Activated CD4-positive, alpha-beta T cell treated with anti-CD3 and anti-CD28 coated beads, Interleukin-2, Interleukin-4, amounts not matched to agents 100 ng/mL and 50 ng/mL, durations not matched to agents 16 hours and 8 hours (primary cell): Measurements from ENCODE around the gene FARP1.

Experiments used
- DNase-seq: peaks from one replicate; pipeline ENCODE4 v3.0.0-alpha.2; 2020; ENCODE audit warnings: low spot score

The FARP1 gene

GRCh38 chr13:98332222-98332621 is 189.3 kb downstream of the FARP1 start:
- DNase-seq: no peak

GRCh38 chr13:98332691-98333090 is 189.8 kb downstream of the FARP1 start:
- DNase-seq: no peak

GRCh38 chr13:98333486-98333885 is 190.6 kb downstream of the FARP1 start:
- no peak for DNase-seq

GRCh38 chr13:98334620-98335205 is 191.8 kb downstream of the FARP1 start:
- no peak for DNase-seq

- DNase-seq: no peak
Measured at GRCh38 chr13:98335721-98336120, 192.8 kb downstream of the FARP1 start.

- DNase-seq: no peak
Measured at GRCh38 chr13:98338310-98338709, 195.4 kb downstream of the FARP1 start.

- no peak for DNase-seq
Measured at GRCh38 chr13:98339684-98340425, 197.0 kb downstream of the FARP1 start.

- DNase-seq: no peak
Measured at GRCh38 chr13:98342953-98343352, 200.1 kb downstream of the FARP1 start.

GRCh38 chr13:98343461-98343860 is 200.6 kb downstream of the FARP1 start:
- DNase-seq: no peak

GRCh38 chr13:98344392-98344791 is 201.5 kb downstream of the FARP1 start:
- no peak for DNase-seq

- no peak for DNase-seq
Measured at GRCh38 chr13:98345107-98345935, 202.4 kb downstream of the FARP1 start.

GRCh38 chr13:98346904-98347636 is 204.2 kb downstream of the FARP1 start:
- DNase-seq: no peak

GRCh38 chr13:98347756-98348155 is 204.9 kb downstream of the FARP1 start:
- DNase-seq: no peak

GRCh38 chr13:98348466-98349200 is 205.7 kb downstream of the FARP1 start:
- DNase-seq: no peak

GRCh38 chr13:98349731-98350305 is 206.9 kb downstream of the FARP1 start:
- no peak for DNase-seq

- no peak for DNase-seq
Measured at GRCh38 chr13:98350746-98351330, 207.9 kb downstream of the FARP1 start.

- DNase-seq: no peak
Measured at GRCh38 chr13:98351636-98352035, 208.7 kb downstream of the FARP1 start.

GRCh38 chr13:98352226-98352625 is 209.3 kb downstream of the FARP1 start:
- no peak for DNase-seq

GRCh38 chr13:98353750-98354149 is 210.9 kb downstream of the FARP1 start:
- DNase-seq: no peak

GRCh38 chr13:98358937-98359336 is 216.0 kb downstream of the FARP1 start:
- DNase-seq: no peak

GRCh38 chr13:98360545-98360944 is 217.7 kb downstream of the FARP1 start:
- no peak for DNase-seq
